ENCODE measurements around the gene OBSCN. TPM values are rescaled to one million over a fixed set of nuclear protein-coding genes. Genes with fewer than 3 reads are reported as not detected.

The OBSCN gene
- total RNA-seq, 1 donor from 2014 or later, result 25.7 TPM

- Mint-ChIP-seq H3K4me1 (ENCODE audit: low read depth, unreplicated experiment) (no peaks in the 10 kb centered on the region), H3K36me3 (ENCODE audit: unreplicated experiment) (no peaks in the 10 kb centered on the region), H3K27ac (ENCODE audit: unreplicated experiment) (no peak overlapping the region), H3K9me3 (ENCODE audit: unreplicated experiment) (peaks cover 6% of the 10 kb centered on the region), H3K4me3 (ENCODE audit: unreplicated experiment) (no peak overlapping the region), H3K27me3 (ENCODE audit: unreplicated experiment) (peaks cover 11% of the 10 kb centered on the region)
- peak; percentile 8 for DNase-seq
- no peak for TF ChIP-seq CTCF (IDR thresholded peaks at IDR 0.05; ENCODE audit: partially characterized antibody, unreplicated experiment)
These were observed 137.5 kb downstream of the OBSCN start for GRCh38 chr1:228345201-228345930.

DNA sequence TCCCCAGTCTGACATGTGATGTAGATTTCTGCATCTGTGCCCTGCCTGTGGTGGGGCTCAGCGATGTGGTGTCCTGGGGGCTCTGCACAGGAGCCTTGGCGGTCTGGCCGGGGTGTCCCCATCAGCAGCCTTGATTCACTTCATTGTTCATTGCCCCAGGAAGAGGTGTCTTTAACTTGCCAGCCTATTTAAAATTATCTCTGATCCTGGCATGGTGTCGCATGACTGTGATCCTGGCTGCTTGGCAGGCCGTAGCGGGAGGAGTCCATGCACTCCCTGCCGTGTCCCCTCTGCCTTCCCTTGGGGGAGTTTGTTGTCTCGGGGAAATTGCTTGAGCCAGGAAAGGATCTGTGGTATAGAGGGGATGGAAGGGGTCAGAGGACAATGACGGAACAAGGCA is 138.9 kb downstream of the OBSCN start:
- no peak for TF ChIP-seq CTCF (IDR thresholded peaks at IDR 0.05; ENCODE audit: partially characterized antibody, unreplicated experiment)
- no peak overlapping the region for H3K4me3 Mint-ChIP-seq (ENCODE audit: unreplicated experiment)
- DNase-seq, result no peak
- H3K27me3 Mint-ChIP-seq (ENCODE audit: unreplicated experiment), result peaks cover 13% of the 10 kb centered on the region
- H3K36me3 Mint-ChIP-seq (ENCODE audit: unreplicated experiment), result no peaks in the 10 kb centered on the region
- no peak overlapping the region for H3K27ac Mint-ChIP-seq (ENCODE audit: unreplicated experiment)
- H3K9me3 Mint-ChIP-seq (ENCODE audit: unreplicated experiment), result peaks cover 8% of the 10 kb centered on the region
- no peaks in the 10 kb centered on the region for H3K4me1 Mint-ChIP-seq (ENCODE audit: low read depth, unreplicated experiment)

DNA sequence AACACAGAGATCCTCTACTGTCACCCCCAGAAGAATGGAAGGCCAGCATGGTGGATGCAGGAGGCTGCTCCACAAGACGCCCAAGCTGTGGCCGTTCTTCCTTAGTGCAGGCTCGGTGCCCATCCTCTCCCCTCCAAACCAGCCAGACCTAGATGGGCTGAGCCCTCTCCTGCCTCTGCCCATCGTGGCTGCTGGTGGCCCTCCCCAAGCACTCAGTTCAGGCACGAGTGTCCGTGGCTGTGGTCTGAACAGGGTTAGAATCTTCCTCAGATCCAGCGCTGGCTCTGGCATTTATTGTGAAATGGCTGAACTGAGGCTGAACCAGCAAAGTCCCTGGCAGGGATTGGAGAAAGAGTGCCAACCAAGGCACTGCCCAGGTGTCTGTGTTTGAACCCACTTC is 139.3 kb downstream of the OBSCN start:
- H3K27me3 Mint-ChIP-seq (ENCODE audit: unreplicated experiment), result peaks cover 12% of the 10 kb centered on the region
- H3K4me3 Mint-ChIP-seq (ENCODE audit: unreplicated experiment), result no peak overlapping the region
- no peak overlapping the region for H3K27ac Mint-ChIP-seq (ENCODE audit: unreplicated experiment)
- H3K4me1 Mint-ChIP-seq (ENCODE audit: low read depth, unreplicated experiment), result no peaks in the 10 kb centered on the region
- H3K9me3 Mint-ChIP-seq (ENCODE audit: unreplicated experiment), result peaks cover 8% of the 10 kb centered on the region
- TF ChIP-seq CTCF (IDR thresholded peaks at IDR 0.05; ENCODE audit: partially characterized antibody, unreplicated experiment), result no peak
- DNase-seq, result peak; percentile 9
- H3K36me3 Mint-ChIP-seq (ENCODE audit: unreplicated experiment), result no peaks in the 10 kb centered on the region

GRCh38 chr1:228348708-228349467 is 141.0 kb downstream of the OBSCN start:
- H3K27me3 Mint-ChIP-seq (ENCODE audit: unreplicated experiment), result peaks cover 11% of the 10 kb centered on the region
- DNase-seq, result no peak
- H3K4me3 Mint-ChIP-seq (ENCODE audit: unreplicated experiment), result no peak overlapping the region
- no peaks in the 10 kb centered on the region for H3K4me1 Mint-ChIP-seq (ENCODE audit: low read depth, unreplicated experiment)
- no peaks in the 10 kb centered on the region for H3K36me3 Mint-ChIP-seq (ENCODE audit: unreplicated experiment)
- no peak overlapping the region for H3K27ac Mint-ChIP-seq (ENCODE audit: unreplicated experiment)
- no peak for TF ChIP-seq CTCF (IDR thresholded peaks at IDR 0.05; ENCODE audit: partially characterized antibody, unreplicated experiment)
- peaks cover 9% of the 10 kb centered on the region for H3K9me3 Mint-ChIP-seq (ENCODE audit: unreplicated experiment)

- TF ChIP-seq CTCF (IDR thresholded peaks at IDR 0.05; ENCODE audit: partially characterized antibody, unreplicated experiment), result no peak
- H3K4me1 Mint-ChIP-seq (ENCODE audit: low read depth, unreplicated experiment), result no peaks in the 10 kb centered on the region
- H3K27ac Mint-ChIP-seq (ENCODE audit: unreplicated experiment), result no peak overlapping the region
- DNase-seq, result peak; percentile 10
- no peaks in the 10 kb centered on the region for H3K36me3 Mint-ChIP-seq (ENCODE audit: unreplicated experiment)
- peaks cover 11% of the 10 kb centered on the region for H3K27me3 Mint-ChIP-seq (ENCODE audit: unreplicated experiment)
- H3K4me3 Mint-ChIP-seq (ENCODE audit: unreplicated experiment), result no peak overlapping the region
- H3K9me3 Mint-ChIP-seq (ENCODE audit: unreplicated experiment), result peaks cover 9% of the 10 kb centered on the region
These were observed 141.9 kb downstream of the OBSCN start for GRCh38 chr1:228349701-228350171.

All from glutamatergic neuron (in vitro differentiated cells).